ENCODE measurements around the gene DOK4.

The DOK4 gene

GRCh38 chr16:57508035-57508425 is 21.7 kb upstream of the DOK4 start:
- peaks cover 8% of the 10 kb centered on the region for H3K27me3 Mint-ChIP-seq (ENCODE audit: low read depth, poor library complexity)
- peaks cover 61% of the 10 kb centered on the region for H3K4me1 Mint-ChIP-seq
- no peak overlapping the region for H3K27ac Mint-ChIP-seq
- no peak overlapping the region for H3K4me3 Mint-ChIP-seq
- DNase-seq = no peak
- H3K9me3 Mint-ChIP-seq = no peaks in the 10 kb centered on the region
- no peaks in the 10 kb centered on the region for H3K36me3 Mint-ChIP-seq (ENCODE audit: low read depth)
- no peak for TF ChIP-seq CTCF (IDR thresholded peaks at IDR 0.05)

GRCh38 chr16:57507136-57508034 is 21.1 kb upstream of the DOK4 start:
- no peak for TF ChIP-seq CTCF (IDR thresholded peaks at IDR 0.05)
- Mint-ChIP-seq H3K9me3 (no peaks in the 10 kb centered on the region), H3K27me3 (ENCODE audit: low read depth, poor library complexity) (peaks cover 12% of the 10 kb centered on the region), H3K4me3 (no peak overlapping the region), H3K4me1 (peaks cover 64% of the 10 kb centered on the region), H3K27ac (no peak overlapping the region), H3K36me3 (ENCODE audit: low read depth) (no peaks in the 10 kb centered on the region)
- no peak for DNase-seq

- Mint-ChIP-seq H3K36me3 (ENCODE audit: low read depth) (no peaks in the 10 kb centered on the region), H3K9me3 (no peaks in the 10 kb centered on the region), H3K4me1 (peaks cover 75% of the 10 kb centered on the region), H3K27ac (peak overlapping the region; percentile 56), H3K4me3 (no peak overlapping the region), H3K27me3 (ENCODE audit: low read depth, poor library complexity) (peaks cover 12% of the 10 kb centered on the region)
- no peak for TF ChIP-seq CTCF (IDR thresholded peaks at IDR 0.05)
- DNase-seq = no peak
Measured at GRCh38 chr16:57505169-57505568, 18.9 kb upstream of the DOK4 start.

GRCh38 chr16:57504491-57504890 is 18.2 kb upstream of the DOK4 start:
- H3K4me3 Mint-ChIP-seq = no peak overlapping the region
- H3K9me3 Mint-ChIP-seq = no peaks in the 10 kb centered on the region
- no peak overlapping the region for H3K27ac Mint-ChIP-seq
- no peaks in the 10 kb centered on the region for H3K36me3 Mint-ChIP-seq (ENCODE audit: low read depth)
- TF ChIP-seq CTCF (IDR thresholded peaks at IDR 0.05) = no peak
- peaks cover 12% of the 10 kb centered on the region for H3K27me3 Mint-ChIP-seq (ENCODE audit: low read depth, poor library complexity)
- DNase-seq = no peak
- peaks cover 73% of the 10 kb centered on the region for H3K4me1 Mint-ChIP-seq

- TF ChIP-seq CTCF (IDR thresholded peaks at IDR 0.05) = no peak
- DNase-seq = no peak
- Mint-ChIP-seq H3K9me3 (no peaks in the 10 kb centered on the region), H3K27me3 (ENCODE audit: low read depth, poor library complexity) (peaks cover 12% of the 10 kb centered on the region), H3K36me3 (ENCODE audit: low read depth) (no peaks in the 10 kb centered on the region), H3K4me3 (no peak overlapping the region), H3K4me1 (peaks cover 69% of the 10 kb centered on the region), H3K27ac (no peak overlapping the region)
Measured at GRCh38 chr16:57504001-57504400, 17.7 kb upstream of the DOK4 start.

- H3K9me3 Mint-ChIP-seq = no peaks in the 10 kb centered on the region
- no peak overlapping the region for H3K27ac Mint-ChIP-seq
- H3K4me1 Mint-ChIP-seq = peaks cover 64% of the 10 kb centered on the region
- peak; percentile 40 for DNase-seq
- TF ChIP-seq CTCF (IDR thresholded peaks at IDR 0.05) = no peak
- no peak overlapping the region for H3K4me3 Mint-ChIP-seq
- no peaks in the 10 kb centered on the region for H3K36me3 Mint-ChIP-seq (ENCODE audit: low read depth)
- H3K27me3 Mint-ChIP-seq (ENCODE audit: low read depth, poor library complexity) = peaks cover 9% of the 10 kb centered on the region
Measured at GRCh38 chr16:57503366-57503765, 17.1 kb upstream of the DOK4 start.

Data from nephron progenitor cell (in vitro differentiated cells).